H9 (cell line): Measurements from ENCODE around the gene DCP1A. TPM values are rescaled to one million over a fixed set of nuclear protein-coding genes. Genes with fewer than 3 reads are reported as not detected.

Experiments
- DNase-seq: peaks from one replicate; pipeline ENCODE4 v3.0.0-alpha.2; 2017
- H2AFZ ChIP-seq: one replicate; pipeline ENCODE4 v1.6.1; 2013; ENCODE audit warnings: mild to moderate bottlenecking, low read length, control low read depth, moderate library complexity
- H2AK5ac ChIP-seq: 2 replicates; pipeline ENCODE4 v1.6.1; 2013; ENCODE audit warnings: low read length, control low read depth, mixed read lengths; ENCODE audit not compliant: insufficient read length
- H2BK120ac ChIP-seq: one replicate; pipeline ENCODE4 v1.6.1; 2013; ENCODE audit warnings: low read depth, mild to moderate bottlenecking, low read length, control low read depth, inconsistent platforms; ENCODE audit not compliant: poor library complexity, severe bottlenecking
- H2BK12ac ChIP-seq: 2 replicates; pipeline ENCODE4 v1.6.1; 2013; ENCODE audit warnings: low read length, control low read depth, mixed read lengths, low read depth; ENCODE audit not compliant: insufficient read length
- H2BK15ac ChIP-seq: 2 replicates; pipeline ENCODE4 v1.6.1; 2013; ENCODE audit warnings: low read depth, low read length, control low read depth
- H2BK20ac ChIP-seq: one replicate; pipeline ENCODE4 v1.6.1; 2013; ENCODE audit warnings: low read depth, mild to moderate bottlenecking, low read length, control low read depth, inconsistent platforms; ENCODE audit not compliant: poor library complexity, severe bottlenecking
- H2BK5ac ChIP-seq: 2 replicates; pipeline ENCODE4 v1.6.1; 2013; ENCODE audit warnings: low read length, control low read depth, mixed read lengths; ENCODE audit not compliant: insufficient read length
- H3K14ac ChIP-seq: 2 replicates; pipeline ENCODE4 v1.6.1; 2013; ENCODE audit warnings: low read length, control low read depth; ENCODE audit not compliant: insufficient read depth
- H3K18ac ChIP-seq: 2 replicates; pipeline ENCODE4 v1.6.1; 2013; ENCODE audit warnings: low read depth, mild to moderate bottlenecking, mixed read lengths, low read length, control low read depth; ENCODE audit not compliant: insufficient read length
- H3K23ac ChIP-seq: 2 replicates; pipeline ENCODE4 v1.6.1; 2013; ENCODE audit warnings: low read length, control low read depth, mixed read lengths, low read depth; ENCODE audit not compliant: insufficient read length
- H3K23me2 ChIP-seq: 2 replicates; pipeline ENCODE4 v1.6.1; 2013; ENCODE audit warnings: low read depth, mild to moderate bottlenecking, mixed read lengths, low read length, control low read depth; ENCODE audit not compliant: insufficient read length, poor library complexity, severe bottlenecking
- H3K27ac ChIP-seq: 2 replicates; pipeline ENCODE4 v1.5.1; 2013; ENCODE audit warnings: low read length, control low read depth, mixed read lengths, low read depth; ENCODE audit not compliant: insufficient read length
- H3K27me3 ChIP-seq: 2 replicates; pipeline ENCODE4 v1.6.1; 2013; ENCODE audit warnings: low read length, control low read depth, inconsistent platforms; ENCODE audit not compliant: insufficient read depth
- H3K4ac ChIP-seq: 2 replicates; pipeline ENCODE4 v1.6.1; 2013; ENCODE audit warnings: low read depth, mild to moderate bottlenecking, control low read depth, inconsistent platforms, low read length, moderate library complexity
- H3K4me1 ChIP-seq: 2 replicates; pipeline ENCODE4 v1.6.1; 2013; ENCODE audit warnings: low read length, control low read depth, inconsistent platforms; ENCODE audit not compliant: insufficient read depth
- H3K4me2 ChIP-seq: 2 replicates; pipeline ENCODE4 v1.6.1; 2013; ENCODE audit warnings: low read length, control low read depth, mixed read lengths; ENCODE audit not compliant: insufficient read length, insufficient read depth
- H3K56ac ChIP-seq: 2 replicates; pipeline ENCODE4 v1.6.1; 2013; ENCODE audit warnings: low read depth, mild to moderate bottlenecking, mixed read lengths, low read length, control low read depth; ENCODE audit not compliant: insufficient read length
- H3K79me1 ChIP-seq: 2 replicates; pipeline ENCODE4 v1.6.1; 2013; ENCODE audit warnings: low read depth, mild to moderate bottlenecking, moderate library complexity, low read length, control low read depth, inconsistent platforms; ENCODE audit not compliant: insufficient read depth, poor library complexity, severe bottlenecking
- H3K79me2 ChIP-seq: 2 replicates; pipeline ENCODE4 v1.6.1; 2013; ENCODE audit warnings: low read length, control low read depth, inconsistent platforms; ENCODE audit not compliant: insufficient read depth
- H3K9ac ChIP-seq: 2 replicates; pipeline ENCODE4 v1.6.1; 2013; ENCODE audit warnings: low read length, control low read depth, mixed read lengths; ENCODE audit not compliant: insufficient read length; ENCODE audit errors: extremely low read depth
- H3K9me3 ChIP-seq: one replicate; pipeline ENCODE4 v1.6.1; 2013; ENCODE audit warnings: low read depth, low read length, inconsistent platforms; ENCODE audit not compliant: control insufficient read depth
- H3T11ph ChIP-seq: one replicate; pipeline ENCODE4 v1.6.1; 2013; ENCODE audit warnings: mild to moderate bottlenecking, low read length, control low read depth, inconsistent platforms
- H4K20me1 ChIP-seq: one replicate; pipeline ENCODE4 v1.6.1; 2013; ENCODE audit not compliant: control insufficient read depth, insufficient read length, insufficient read depth
- H4K5ac ChIP-seq: 2 replicates; pipeline ENCODE4 v1.6.1; 2013; ENCODE audit warnings: low read depth, mild to moderate bottlenecking, mixed read lengths, low read length, control low read depth; ENCODE audit not compliant: insufficient read length
- H4K8ac ChIP-seq: replicated peaks from 2 replicates; pipeline ENCODE4 v1.6.1; 2013; ENCODE audit warnings: low read length, control low read depth, mixed read lengths, low read depth; ENCODE audit not compliant: insufficient read length
- H4K91ac ChIP-seq: 2 replicates; pipeline ENCODE4 v1.6.1; 2013; ENCODE audit warnings: low read depth, mild to moderate bottlenecking, moderate library complexity, mixed read lengths, low read length, control low read depth; ENCODE audit not compliant: insufficient read length
- H3K27ac Mint-ChIP-seq, 3 experiments: 2 replicates in 2 of 3; 3 replicates in 1 of 3; pipeline ENCODE4 v1.8.0; 2020 to 2021; ENCODE audit warnings: mixed read lengths in 3 of 3, mild to moderate bottlenecking in 1 of 3, moderate library complexity in 1 of 3
- H3K27me3 Mint-ChIP-seq: 2 replicates; pipeline ENCODE4 v1.8.0; 2021; ENCODE audit warnings: low read depth, mild to moderate bottlenecking, moderate library complexity, mixed read lengths
- H3K36me3 Mint-ChIP-seq, 3 experiments: 2 replicates in 2 of 3; 3 replicates in 1 of 3; pipeline ENCODE4 v1.8.0; 2020 to 2021; ENCODE audit warnings: low read depth in 3 of 3, mixed read lengths in 3 of 3; ENCODE audit not compliant: insufficient read depth in 1 of 3
- H3K4me1 Mint-ChIP-seq, 2 experiments: 2 replicates each; pipeline ENCODE4 v1.8.0; 2020; ENCODE audit warnings: mixed read lengths in 2 of 2
- H3K4me3 Mint-ChIP-seq, 2 experiments: 2 replicates in 1 of 2; 3 replicates in 1 of 2; pipeline ENCODE4 v1.8.0; 2020 to 2021; ENCODE audit warnings: mild to moderate bottlenecking in 2 of 2, mixed read lengths in 2 of 2, moderate library complexity in 1 of 2
- H3K9me3 Mint-ChIP-seq, 2 experiments: 2 replicates in 1 of 2; 3 replicates in 1 of 2; pipeline ENCODE4 v1.8.0; 2020; ENCODE audit warnings: mild to moderate bottlenecking in 2 of 2, mixed read lengths in 2 of 2, moderate library complexity in 1 of 2
- CTCF ChIP-seq: fragments of 200-600 bp; sonication (generic); conservative IDR thresholded peaks from 3 replicates; pipeline ENCODE4 v1.8.0; 2021; ENCODE audit warnings: antibody characterized with exemption, mild to moderate bottlenecking
- WGBS: extraction: QIAGEN DNeasy Blood & Tissue Kit; methylation state at CpG from one replicate; pipeline ENCODE4 v1.1.7; 2013; ENCODE audit warnings: missing lambda C conversion rate, low lambda C conversion rate, mixed read lengths; ENCODE audit not compliant: insufficient read length; ENCODE audit errors: extremely low coverage; 5-methylcytosine and 5-hydroxymethylcytosine counted together
- total RNA-seq: library from RNA; stranded (reverse); gene quantifications from 2 replicates; pipeline ENCODE4 v1.2.1, GENCODE V29; 2021

Gene DCP1A
- total RNA-seq, 1 experiment from 2014 or later = 17.8 TPM

- Histone ChIP-seq H3K56ac (no peak overlapping the region), H2BK12ac (no peak overlapping the region), H2BK120ac (no peak overlapping the region), H2AFZ (no peak overlapping the region), H3K27ac (no peak overlapping the region), H4K91ac (no peak overlapping the region), H2AK5ac (no peak overlapping the region), H3K9ac (no peak overlapping the region), H3K23me2 (peaks cover 14% of the 10 kb centered on the region), H3K23ac (no peak overlapping the region), H2BK5ac (no peak overlapping the region), H3T11ph (no peak overlapping the region), H3K4me2 (no peak overlapping the region), H3K4ac (no peak overlapping the region), H3K27me3 (no peaks in the 10 kb centered on the region), H4K20me1 (no peaks in the 10 kb centered on the region), H3K79me2 (peaks cover 37% of the 10 kb centered on the region), H3K9me3 (no peaks in the 10 kb centered on the region), H2BK15ac (no peak overlapping the region), H2BK20ac (no peak overlapping the region), H4K5ac (no peak overlapping the region), H3K18ac (no peak overlapping the region), H4K8ac (no peak overlapping the region), H3K79me1 (peaks cover 2% of the 10 kb centered on the region), H3K4me1 (peaks cover 14% of the 10 kb centered on the region; the same call in 1 of the 2 replicates), H3K14ac (no peak overlapping the region)
- Mint-ChIP-seq H3K27me3 (peaks cover 2% of the 10 kb centered on the region), H3K4me3 (peak overlapping the region in 1 of 2 experiments; percentile 84; a peak in 3 of 5 replicates), H3K27ac (no peak overlapping the region), H3K9me3 (no peaks in the 10 kb centered on the region), H3K4me1 (peaks cover 46 to 57% of the 10 kb centered on the region in 2 experiments), H3K36me3 (peaks cover 16 to 20% (median 18%) of the 10 kb centered on the region in 3 experiments)
- WGBS = no CpG with 5 or more reads among the region's 5 CpGs
- no peak for DNase-seq
- no peak for TF ChIP-seq CTCF
Observed at GRCh38 chr3:53256704-53257055, 90.7 kb downstream of the DCP1A start.
